Measurements from ENCODE around the gene PSMB10.

PSMB10 gene

DNA sequence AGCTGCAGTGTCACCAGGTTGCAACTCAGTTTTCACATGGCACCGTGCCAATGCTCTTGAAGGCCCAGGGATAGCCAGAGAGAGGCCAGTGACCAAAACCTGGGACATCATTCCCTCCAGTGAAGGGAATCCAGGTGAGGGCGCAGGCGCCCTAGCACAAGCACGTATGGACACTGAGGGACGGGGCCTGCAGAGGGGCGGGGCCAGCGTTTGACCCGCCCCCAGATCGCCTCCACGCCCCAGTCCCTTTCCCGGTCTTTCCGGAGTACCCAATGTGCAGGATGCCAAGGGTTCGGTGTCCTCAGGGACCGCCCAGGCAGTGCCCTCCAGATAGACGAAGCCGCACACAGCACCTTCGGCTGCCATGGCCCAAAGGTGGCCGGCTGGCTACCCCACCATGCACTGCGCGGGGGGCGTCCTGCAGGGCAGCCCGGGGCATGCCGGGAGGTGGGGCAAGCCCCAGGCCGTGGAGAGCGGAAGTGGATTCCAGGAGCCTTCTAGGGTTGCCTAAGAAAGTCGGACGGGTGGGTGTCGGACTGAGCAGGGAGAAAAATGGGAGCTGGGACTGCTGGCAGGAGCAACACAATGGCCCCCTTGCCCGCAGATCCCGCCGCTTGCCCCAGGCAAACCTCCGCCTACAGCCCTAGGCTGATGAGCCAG is 27.1 kb upstream of the PSMB10 start:
- no peak for DNase-seq (ENCODE audit: low read depth, low spot score)

DNA sequence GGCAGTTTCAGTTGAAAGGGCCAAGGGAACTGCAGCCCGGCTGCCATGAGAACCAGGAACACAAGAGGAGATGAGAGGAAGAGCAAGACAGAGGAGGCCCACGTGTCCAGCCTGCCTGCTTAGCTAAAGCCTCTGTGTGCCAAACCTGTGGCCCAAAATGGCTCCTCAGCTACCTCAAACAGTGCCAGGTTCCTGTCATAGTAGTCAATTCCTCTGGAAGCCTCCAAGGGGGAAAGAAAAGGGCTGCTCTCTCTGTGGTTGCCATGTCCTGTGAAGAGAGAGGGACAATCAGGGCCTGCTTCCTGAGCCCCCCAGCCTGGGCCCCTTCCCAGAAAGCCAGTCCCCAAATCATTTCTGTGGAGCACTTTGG is 26.6 kb upstream of the PSMB10 start:
- no peak for DNase-seq (ENCODE audit: low read depth, low spot score)

DNA sequence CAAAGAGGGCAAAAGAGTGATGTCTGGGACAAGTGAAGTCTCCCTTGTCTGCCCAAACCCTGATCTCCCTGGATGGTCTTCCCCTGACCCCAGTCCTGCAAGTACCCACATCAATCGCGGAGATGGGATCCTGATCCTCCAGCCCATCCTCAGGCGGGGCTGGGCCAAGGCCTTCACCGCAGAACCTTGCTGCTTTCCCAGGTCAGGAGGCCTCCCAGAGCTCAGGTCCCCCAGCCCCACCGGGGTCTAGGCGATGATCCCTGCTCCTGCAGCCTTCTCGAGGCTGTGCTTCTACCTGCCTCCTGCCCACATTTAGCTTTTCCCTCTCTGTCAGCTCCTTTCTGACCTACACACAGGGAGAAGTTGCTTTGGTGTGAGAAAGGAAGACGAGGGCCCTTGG is 25.5 kb upstream of the PSMB10 start:
- no peak for DNase-seq (ENCODE audit: low read depth, low spot score)

DNA sequence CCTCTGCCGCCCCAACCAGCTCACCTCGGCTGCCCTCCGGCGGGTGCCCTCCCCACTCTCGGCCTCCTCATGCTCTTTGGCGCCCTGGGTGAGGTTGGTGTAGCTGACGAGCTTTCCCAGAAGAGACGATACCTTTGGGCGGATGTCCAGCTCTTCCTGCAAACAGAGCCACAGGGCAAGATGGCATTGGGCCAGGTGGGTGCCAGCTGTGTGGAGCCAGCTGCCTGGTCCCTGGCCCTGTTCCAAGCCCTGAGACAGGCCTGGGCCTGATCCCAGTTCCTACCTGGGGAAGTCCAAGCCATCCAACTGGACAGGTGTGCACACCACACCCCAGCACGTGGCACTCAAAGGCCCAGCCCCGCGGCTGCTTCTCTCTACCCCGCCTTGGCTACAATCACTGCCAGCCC is 24.9 kb upstream of the PSMB10 start:
- no peak for DNase-seq (ENCODE audit: low read depth, low spot score)

DNA sequence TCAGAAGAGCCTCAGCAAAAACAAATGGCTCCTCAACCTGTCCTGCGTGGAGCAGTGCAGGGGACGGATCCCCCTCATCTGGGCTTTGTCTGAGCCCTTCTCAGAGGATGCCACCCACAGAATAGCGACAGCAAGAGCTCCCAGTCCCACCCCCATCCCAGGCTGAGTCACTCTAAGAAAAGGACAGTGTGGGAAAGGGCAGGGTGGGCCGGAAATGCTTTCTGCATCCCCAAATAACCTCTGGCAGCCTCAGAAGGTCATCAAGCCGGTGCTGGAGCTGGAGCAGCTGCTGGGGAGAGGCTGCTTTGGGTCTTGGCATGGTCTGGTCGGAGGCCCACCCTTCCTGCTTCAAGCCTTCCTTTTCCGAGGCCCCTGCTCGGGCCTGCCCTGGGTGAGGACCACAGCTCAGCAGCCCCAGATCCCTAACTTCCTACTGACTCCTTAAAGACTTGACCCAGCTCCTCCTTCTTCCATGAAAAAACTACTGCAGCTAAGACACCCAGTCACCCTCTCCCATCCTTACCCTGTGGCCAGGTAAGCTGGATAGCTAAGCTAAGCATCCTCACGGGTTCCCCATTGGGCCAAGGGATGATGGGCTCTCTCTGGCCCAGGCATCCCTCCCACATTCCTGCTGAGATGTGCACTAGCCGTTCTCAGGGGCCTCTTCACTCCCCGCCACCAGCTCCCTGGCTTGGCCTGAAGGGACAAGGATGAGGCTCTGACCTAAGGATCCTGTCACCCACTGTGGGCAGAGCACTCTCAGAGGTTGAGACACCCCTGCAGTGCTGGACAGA is 23.1 kb upstream of the PSMB10 start:
- DNase-seq (ENCODE audit: low read depth, low spot score): no peak

DNA sequence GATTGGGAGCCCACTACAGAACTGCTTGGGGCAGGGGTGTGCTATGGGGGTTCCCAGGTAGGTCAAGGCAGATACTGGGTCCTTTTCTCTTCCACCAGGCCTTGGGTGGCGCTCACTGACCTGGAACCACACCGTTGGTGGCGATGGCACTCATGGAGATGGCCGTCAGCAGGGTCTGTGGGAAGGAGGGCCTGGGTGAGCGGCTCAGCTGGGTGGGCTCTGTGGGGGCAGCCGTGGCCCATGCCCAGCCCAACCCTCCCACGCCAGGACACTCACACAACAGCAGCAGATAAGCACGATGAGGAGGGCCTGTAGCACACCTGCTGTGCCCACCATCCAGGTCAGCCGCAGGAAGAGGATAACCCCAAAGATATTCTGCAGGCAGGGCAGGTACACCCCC is 21.0 kb upstream of the PSMB10 start:
- DNase-seq (ENCODE audit: low read depth, low spot score): no peak

DNA sequence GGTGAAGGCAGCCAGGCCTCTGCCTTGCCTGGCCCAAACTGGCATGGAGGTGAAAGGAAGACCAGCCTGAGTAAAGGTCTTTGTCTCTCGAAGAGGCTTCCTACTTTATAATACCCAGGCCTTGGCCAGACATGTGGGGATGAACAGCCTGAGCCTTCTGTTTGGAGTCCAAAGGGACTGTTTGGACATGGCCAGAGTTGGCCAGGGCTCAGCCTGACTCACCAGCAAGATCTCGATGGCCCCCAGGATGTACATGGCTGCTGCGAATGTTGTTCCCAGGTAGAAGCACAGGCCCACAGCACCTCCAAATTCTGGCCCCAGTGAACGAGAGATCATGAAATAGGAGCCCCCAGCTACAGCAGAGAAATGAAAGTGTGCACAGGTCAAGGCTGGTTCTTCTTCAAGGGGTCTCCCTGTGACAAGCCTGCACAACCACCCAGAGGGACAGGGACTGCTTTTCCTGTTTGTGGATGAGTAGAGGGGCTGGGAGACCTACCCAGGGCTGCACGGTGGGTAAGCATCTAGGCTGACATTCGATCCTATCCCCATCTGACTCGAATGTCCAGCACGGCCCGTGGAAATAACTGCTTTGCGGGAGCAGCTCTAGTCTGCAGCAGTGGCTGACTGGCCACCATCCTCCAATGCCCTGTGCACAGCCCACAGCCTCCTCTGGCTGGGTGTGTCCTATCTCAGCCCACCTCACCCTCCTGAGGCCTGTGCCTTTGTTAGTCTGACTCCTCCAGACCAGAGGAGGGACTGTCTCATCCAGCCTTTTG is 18.0 kb upstream of the PSMB10 start:
- DNase-seq (ENCODE audit: low read depth, low spot score): no peak

DNA sequence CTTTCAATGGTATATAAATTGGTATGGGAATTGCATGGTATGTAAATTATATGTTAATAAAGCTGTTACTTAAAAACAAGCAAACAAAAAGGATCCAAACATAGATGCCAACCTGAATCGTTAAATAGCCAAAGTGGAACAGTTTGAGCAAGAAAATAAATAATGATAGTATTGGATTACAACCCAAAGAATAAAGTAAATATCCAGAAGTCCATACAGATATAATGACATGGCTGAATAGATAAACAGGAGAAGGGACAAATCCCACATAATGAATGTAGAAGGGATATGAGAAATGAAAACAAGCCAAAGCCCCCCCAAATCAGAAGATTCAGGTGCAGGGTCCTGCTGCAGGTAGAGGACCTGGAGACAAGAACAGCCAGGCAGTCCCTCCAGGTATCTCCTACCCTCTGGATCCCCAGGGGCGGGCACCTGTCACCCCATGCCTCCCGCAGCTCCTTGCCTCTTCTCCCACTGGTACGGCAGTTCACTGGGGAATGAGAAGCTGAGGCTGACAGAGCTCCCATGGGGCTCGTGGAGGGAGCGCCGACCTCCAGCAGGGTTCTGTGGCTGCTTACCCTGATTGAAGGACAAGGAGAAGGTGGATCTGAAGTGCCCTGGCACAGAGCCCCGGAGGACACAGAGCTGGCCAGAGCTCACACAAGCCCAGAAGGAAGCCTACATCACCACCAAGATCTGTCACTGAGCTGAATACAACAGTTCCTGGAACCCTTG is 17.2 kb upstream of the PSMB10 start:
- no peak for DNase-seq (ENCODE audit: low read depth, low spot score)

DNA sequence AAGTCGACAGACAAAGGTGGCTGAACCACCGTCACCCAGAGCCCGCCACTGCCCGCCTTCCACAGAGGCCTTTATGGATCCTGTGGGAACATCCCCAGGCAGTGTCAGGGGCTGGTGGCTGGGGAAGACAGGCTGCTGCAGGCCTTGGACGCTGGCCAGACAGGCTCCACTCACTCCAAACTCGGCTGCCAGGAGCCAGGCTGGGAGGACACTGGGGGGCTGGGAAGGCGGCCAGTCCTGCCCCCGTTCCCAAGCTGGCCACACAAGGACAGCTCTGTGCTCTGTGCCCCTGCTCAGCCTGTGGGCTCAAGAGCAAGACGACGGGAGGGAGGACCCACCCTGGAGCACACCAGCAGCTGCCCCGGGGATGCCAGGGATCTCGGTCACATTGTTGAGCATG is 14.8 kb upstream of the PSMB10 start:
- no peak for DNase-seq (ENCODE audit: low read depth, low spot score)

DNA sequence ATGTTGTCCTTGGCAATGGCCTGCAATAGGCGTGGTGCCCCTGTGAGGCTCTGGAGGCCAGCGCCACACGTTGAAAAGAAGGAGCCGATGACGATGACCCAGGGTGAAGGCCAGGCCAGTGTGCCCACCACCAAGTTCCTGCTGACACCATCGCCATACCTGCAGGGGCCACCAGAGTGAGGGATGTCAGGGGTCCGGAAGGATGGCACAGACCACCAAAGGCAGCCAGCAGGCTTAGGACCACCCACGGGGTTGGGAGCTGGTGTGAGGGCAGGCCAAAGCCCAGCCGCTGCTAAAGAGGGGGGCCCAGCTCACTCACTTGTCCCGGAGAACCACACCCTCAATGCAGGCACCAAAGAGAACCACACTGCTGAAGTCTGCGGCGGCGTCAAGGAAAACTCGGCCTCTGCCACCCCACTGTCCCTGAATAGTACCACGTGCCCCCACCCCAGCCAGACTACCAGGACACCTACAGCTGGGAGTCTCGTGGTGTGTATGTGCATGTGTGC is 13.7 kb upstream of the PSMB10 start:
- no peak for DNase-seq (ENCODE audit: low read depth, low spot score)

DNA sequence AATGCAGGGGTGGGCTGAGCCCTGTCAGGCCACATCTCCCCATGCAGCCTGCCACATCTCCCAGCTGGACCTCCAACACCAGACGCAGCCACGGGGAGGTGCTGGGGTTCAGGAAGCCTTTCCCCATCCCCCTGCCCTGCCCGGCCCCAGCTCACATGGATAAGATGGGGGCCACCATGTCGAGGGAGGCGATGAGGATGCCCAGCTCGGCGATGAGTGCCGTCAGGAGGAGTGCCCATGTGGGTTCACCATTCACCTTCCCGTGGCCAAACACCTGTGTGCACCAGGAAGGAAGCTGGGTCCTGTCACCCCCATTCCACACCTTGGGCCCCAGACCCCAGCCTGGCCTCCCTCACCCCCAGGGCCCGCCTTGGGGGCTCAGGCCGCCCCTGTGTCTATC is 13.0 kb upstream of the PSMB10 start:
- no peak for DNase-seq (ENCODE audit: low read depth, low spot score)

DNA sequence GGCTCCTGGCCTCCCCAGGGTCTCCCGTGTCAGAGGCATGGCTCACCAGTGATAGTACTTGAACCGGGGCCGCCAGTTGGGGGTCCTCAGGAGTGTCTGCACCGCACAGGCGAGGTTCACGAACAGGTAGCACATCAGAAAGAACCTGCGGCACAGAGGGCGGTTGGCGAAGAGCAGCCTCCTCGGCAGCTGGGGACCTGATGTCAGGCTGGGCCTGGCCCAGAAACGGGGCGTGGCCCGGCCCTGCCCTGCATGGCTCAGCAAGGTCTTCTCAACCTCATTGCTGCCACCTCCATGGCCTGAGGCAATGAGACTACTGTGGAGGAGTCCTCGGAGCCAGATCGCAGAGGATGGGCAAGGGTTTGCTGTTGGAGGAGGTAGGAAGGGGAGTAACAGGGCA is 11.4 kb upstream of the PSMB10 start:
- no peak for DNase-seq (ENCODE audit: low read depth, low spot score)

DNA sequence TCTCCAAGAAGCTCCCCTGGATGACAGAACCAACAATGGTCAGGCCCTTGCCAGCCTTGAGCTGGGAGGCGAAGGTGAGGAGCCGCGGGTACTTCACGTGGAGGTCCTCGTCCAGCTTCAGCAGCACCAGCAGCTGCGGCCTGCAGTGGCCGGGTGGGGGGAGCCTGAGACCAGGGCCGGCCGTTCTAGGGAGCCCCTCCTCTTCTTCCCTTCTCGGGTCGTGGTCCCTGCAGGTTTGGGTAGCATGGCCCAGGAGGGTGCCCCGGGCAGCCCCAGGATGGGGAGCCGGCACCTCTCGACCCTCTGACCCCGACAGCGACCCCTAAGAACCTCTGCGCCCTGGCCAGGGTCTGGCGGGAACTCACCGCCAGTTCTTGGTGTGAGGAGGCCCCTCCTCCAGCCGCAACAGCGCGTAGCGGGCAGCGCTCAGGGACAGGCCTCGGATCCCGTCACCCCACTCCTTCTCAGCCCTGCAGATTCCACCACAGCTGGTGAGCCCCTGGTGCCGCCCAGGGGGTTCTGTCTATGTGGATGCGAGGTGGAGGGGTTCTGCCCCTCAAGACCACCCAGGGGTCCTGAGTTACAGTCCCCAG is 10.4 kb upstream of the PSMB10 start:
- no peak for DNase-seq (ENCODE audit: low read depth, low spot score)

DNA sequence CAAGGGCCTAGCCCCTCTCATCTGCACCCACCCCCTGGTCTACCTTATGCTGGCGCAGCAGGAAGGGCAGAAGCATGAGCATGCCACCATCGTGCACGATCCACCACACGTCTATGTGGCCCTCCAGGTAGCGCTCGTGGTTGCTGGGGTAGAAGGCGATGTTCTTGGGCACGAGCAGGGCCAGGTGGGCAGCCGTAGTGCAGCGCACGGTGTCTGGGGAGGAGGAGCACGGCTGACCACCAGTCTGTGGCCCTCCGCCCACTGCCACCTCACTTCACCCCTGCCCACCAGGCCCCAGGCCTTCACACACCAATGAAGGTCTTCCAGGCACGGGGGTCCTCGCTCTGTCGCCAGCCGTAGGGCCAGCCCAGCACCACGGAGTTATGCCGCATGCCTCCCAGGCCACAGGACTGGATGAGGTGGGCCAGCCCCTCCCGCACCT is 9.5 kb upstream of the PSMB10 start:
- DNase-seq (ENCODE audit: low read depth, low spot score): no peak

DNA sequence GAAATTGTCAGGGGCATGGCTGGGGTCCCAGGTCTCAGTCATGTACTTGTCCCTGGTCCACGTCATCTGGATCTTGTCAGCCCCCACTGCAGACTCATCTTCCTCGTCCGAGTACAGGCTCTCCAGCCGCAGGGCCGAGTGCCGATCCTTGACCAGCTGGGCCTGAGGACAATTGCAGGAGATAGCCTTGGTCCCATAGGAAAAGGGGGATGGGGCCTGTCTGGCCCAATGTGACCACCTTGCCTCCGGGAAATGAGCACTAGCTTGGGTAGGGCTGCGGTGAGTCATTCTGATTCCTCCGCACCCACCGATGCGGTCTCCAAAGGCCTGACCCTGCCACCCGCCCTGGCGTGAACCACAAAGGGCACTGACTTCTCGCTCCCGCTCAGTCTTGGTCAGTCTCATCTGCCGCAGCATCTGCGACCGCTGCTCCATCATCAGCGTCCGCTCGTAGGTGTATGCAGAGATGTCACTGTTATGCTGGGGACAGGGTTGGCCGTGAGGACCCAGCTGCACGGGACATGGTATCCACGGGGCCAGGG is 8.8 kb upstream of the PSMB10 start:
- DNase-seq (ENCODE audit: low read depth, low spot score): no peak

DNA sequence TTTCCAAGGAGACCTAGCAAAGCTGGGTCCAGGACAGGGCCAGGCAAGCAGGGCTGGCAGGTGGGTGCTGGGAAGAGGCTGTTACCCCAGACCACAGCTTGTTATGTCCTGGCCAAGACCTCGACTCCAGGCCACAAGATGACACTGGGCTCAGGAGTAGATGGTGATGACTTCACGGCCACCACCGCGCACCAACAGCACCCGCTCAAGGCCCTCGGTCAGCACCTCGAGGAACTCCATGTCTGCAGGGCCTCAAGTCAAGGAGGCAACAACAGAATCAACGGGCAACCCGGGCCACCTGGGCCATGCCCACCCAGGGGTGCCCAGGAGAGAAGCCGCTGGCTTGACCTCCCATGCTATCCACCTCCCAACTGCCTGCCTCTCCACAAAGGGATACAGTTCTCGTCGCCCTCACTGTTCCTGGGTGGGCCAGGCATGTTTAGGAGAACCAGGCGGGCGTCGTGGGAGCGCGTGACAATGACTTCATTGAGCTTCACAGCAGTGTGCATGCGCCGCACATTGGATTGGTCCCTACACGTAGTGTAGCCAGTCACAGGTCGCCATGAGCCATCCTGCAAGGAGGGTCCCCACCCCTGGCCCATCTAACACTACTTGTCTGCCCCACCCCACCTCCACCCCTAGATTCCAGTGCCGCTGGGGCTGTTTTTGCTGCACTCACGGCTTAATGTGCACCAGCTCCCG is 8.2 kb upstream of the PSMB10 start:
- DNase-seq (ENCODE audit: low read depth, low spot score): no peak

DNA sequence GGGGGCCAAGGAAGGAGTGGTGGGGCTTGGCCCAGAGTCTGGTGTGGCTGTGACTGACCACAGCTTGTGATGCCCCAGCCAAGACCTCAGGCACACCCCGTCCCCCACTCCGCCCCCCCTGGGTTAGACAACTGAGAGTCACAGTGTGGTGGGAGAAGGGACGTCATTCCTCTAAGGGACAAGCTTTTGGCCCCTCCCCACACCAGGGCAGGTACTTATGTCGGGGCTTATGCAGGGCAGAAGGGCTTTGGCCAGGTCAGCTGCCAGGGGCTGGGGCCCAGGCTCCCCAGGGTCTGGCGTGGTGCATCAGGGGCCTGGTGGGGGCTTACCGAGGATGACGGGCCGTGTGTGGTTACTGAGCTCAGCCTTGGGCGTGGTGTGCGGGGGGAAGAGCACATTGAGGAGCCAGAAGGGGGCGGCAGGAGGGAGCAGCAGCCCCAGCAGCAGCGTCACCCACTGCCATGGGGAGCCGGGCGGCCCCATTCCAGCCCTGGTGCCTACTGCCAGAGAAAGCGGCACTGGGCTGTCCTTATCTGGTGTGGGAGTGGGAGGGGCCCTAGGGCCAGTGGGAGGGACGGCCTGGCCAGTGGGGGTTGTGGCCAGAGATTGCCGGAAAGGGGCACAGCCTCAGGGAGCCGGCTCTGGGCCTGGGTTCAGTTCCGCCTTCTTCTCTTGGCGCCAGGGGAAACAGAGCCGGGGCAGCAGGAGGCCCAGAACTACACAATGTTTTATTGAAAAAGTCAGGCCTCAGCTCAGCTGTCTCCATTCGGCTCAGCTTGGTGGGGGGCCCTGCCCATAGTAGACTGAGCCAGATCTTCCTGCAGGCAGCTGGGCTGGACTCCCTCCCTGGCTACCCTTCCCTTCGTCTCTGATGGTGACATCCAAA is 7.2 kb upstream of the PSMB10 start, which contains the start of gene LCAT:
Gene LCAT, minus strand, starts transcription at position 502 of the 886 bp plus-strand sequence. Its CDS starts 19 bp downstream, at position 483.
- no peak for DNase-seq (ENCODE audit: low read depth, low spot score)

DNA sequence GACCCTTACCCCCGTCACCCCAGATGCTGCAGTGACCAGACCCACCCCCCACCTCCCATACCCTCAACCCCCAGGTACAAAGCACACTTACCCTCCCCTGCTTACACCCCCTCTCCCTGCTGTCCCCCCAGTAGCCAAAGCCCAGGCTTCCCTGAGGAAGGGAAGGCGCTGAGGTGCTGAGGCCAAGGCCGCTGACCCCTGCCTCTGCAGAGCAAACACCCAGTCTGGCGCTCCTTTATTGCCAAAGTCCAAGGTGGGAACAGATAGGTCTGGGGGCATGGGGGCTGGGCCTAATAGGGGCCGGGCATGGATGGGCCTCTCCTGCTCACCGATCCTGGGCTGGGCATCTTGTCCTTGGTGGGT is 6.6 kb upstream of the PSMB10 start:
- DNase-seq (ENCODE audit: low read depth, low spot score): no peak

DNA sequence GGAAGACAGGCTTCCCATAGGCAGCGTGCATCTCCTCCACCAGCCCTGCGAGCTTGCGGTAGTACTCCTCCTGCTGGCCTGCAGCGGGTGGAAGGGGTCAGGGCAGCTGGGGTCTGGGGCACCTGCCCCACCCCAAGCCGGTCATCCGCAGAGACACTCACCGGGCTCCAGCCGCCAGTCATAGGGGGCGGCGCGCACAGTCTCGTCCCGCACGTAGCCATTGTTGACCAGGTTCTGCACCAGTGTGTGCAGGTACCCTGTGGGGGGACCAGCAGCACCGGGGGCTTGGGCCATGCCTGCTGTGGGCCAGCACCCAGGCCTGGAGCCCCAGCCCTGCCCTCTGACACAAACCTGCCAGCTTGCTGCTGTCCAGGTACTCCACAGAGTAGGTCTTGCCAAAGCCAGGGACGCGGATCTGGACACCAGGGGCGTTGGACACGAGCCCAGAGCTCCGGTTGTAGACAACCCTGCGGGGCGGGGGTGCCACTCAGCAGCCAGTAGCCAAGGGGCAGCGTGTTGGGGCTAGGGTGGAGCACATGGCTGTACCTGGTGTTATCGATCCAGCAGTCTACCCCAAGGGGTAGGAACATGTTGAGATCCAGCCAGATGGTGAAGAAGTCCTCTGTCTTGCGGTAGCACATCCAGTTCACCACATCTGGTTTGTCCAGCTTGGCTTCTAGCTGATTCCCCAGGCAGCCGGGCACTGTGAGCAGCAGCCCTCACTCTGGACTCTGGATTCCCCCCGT is 6.0 kb upstream of the PSMB10 start:
- no peak for DNase-seq (ENCODE audit: low read depth, low spot score)
